ENCODE data around the gene NDUFS6.
"Not testable (repeated sequence)": the region's sequence is repeated elsewhere in the genome, so short reads cannot be mapped to it uniquely, and the experiment has no call there.

Gene NDUFS6

GRCh38 chr5:1784197-1785050, 16.8 kb upstream of the NDUFS6 start:
- DNase-seq, result no peak

GRCh38 chr5:1785062-1785461, 16.1 kb upstream of the NDUFS6 start:
- DNase-seq, result no peak

- no peak for DNase-seq
Observed at GRCh38 chr5:1785984-1786383, 15.2 kb upstream of the NDUFS6 start.

GRCh38 chr5:1786621-1787471, 14.4 kb upstream of the NDUFS6 start:
- no peak for DNase-seq

- no peak for DNase-seq
Observed at GRCh38 chr5:1787472-1788047, 13.6 kb upstream of the NDUFS6 start.

- no peak for DNase-seq
Observed at GRCh38 chr5:1788200-1788599, 13.0 kb upstream of the NDUFS6 start.

GRCh38 chr5:1788828-1789227, 12.4 kb upstream of the NDUFS6 start:
- no peak for DNase-seq

GRCh38 chr5:1789438-1789833, 11.8 kb upstream of the NDUFS6 start:
- DNase-seq, result peak; percentile 38

- no peak for DNase-seq
Observed at GRCh38 chr5:1789834-1790471, 11.3 kb upstream of the NDUFS6 start.

- DNase-seq, result no peak
Observed at GRCh38 chr5:1791176-1791575, 10.0 kb upstream of the NDUFS6 start.

GRCh38 chr5:1792842-1793266, 8.4 kb upstream of the NDUFS6 start:
- peak; percentile 82 for DNase-seq

GRCh38 chr5:1793301-1793740, 7.9 kb upstream of the NDUFS6 start:
- peak; percentile 58 for DNase-seq

- no peak for DNase-seq
Observed at GRCh38 chr5:1793966-1794900, 7.0 kb upstream of the NDUFS6 start.

- DNase-seq, result no peak
Observed at GRCh38 chr5:1794901-1795290, 6.3 kb upstream of the NDUFS6 start.

GRCh38 chr5:1795506-1795905, 5.7 kb upstream of the NDUFS6 start:
- no peak for DNase-seq

GRCh38 chr5:1795931-1796330, 5.3 kb upstream of the NDUFS6 start:
- DNase-seq, result no peak

GRCh38 chr5:1796371-1797102, 4.7 kb upstream of the NDUFS6 start:
- DNase-seq, result no peak

GRCh38 chr5:1797103-1797800, 4.0 kb upstream of the NDUFS6 start:
- DNase-seq, result no peak

- no peak for DNase-seq
Observed at GRCh38 chr5:1797855-1798254, 3.4 kb upstream of the NDUFS6 start.

- DNase-seq, result not testable (repeated sequence)
Observed at GRCh38 chr5:1798589-1798988, 2.6 kb upstream of the NDUFS6 start.
